Glutamatergic neuron (in vitro differentiated cells): Measurements from ENCODE around the gene SLFN12. TPM values are rescaled to one million over a fixed set of nuclear protein-coding genes. Genes with fewer than 3 reads are reported as not detected.

ENCODE experiments used
- DNase-seq: peaks from one replicate; pipeline ENCODE4 v3.0.0; 2022
- H3K27ac Mint-ChIP-seq: one replicate; pipeline ENCODE4 v1.8.0; 2020; ENCODE audit warnings: mild to moderate bottlenecking, mixed read lengths, inconsistent platforms; ENCODE audit not compliant: unreplicated experiment
- H3K27me3 Mint-ChIP-seq: one replicate; pipeline ENCODE4 v1.8.0; 2020; ENCODE audit warnings: mild to moderate bottlenecking, moderate library complexity, mixed read lengths, inconsistent platforms; ENCODE audit not compliant: unreplicated experiment
- H3K36me3 Mint-ChIP-seq: one replicate; pipeline ENCODE4 v1.8.0; 2020; ENCODE audit warnings: mild to moderate bottlenecking, mixed read lengths, inconsistent platforms; ENCODE audit not compliant: unreplicated experiment
- H3K4me1 Mint-ChIP-seq: one replicate; pipeline ENCODE4 v1.8.0; 2020; ENCODE audit warnings: mild to moderate bottlenecking, low read depth, mixed read lengths, inconsistent platforms; ENCODE audit not compliant: unreplicated experiment
- H3K4me3 Mint-ChIP-seq: one replicate; pipeline ENCODE4 v1.8.0; 2020; ENCODE audit warnings: mild to moderate bottlenecking, mixed read lengths, inconsistent platforms; ENCODE audit not compliant: unreplicated experiment
- H3K9me3 Mint-ChIP-seq: one replicate; pipeline ENCODE4 v1.8.0; 2020; ENCODE audit warnings: mild to moderate bottlenecking, moderate library complexity, mixed read lengths, inconsistent platforms; ENCODE audit not compliant: unreplicated experiment
- long read RNA-seq: library from polyadenylated mRNA; unstranded; transcript quantifications from one replicate; pipeline ENCODE4 v2.0.0, GENCODE V29; 2020; ENCODE audit not compliant: unreplicated experiment
- total RNA-seq: library from RNA; stranded (reverse); fragmentation: NEBNext Ultra II Directional; extraction: Animal tissue kit (Norgen Biotek cat#: 25700); gene quantifications from one replicate; pipeline ENCODE4 v1.2.1, GENCODE V29; 2021; ENCODE audit not compliant: unreplicated experiment
- TF ChIP-seq, protein P1 (sequence below): fragments of 200-600 bp; sonication (generic); IDR thresholded peaks from one replicate; pipeline ENCODE4 v1.5.0; 2021; ENCODE audit not compliant: partially characterized antibody, unreplicated experiment

The SLFN12 gene
- not detected for total RNA-seq
- long read RNA-seq, result 0 reads

GRCh38 chr17:35432176-35433074, at the start of gene SLFN12:
SLFN12 (minus strand) TSS chr17:35432500; CDS start chr17:35423028, 9,472 bp downstream.
- peak within 1 kb of the TSS; percentile 63 for H3K4me3 Mint-ChIP-seq
- peaks cover 18% of the 10 kb centered on the region for H3K27me3 Mint-ChIP-seq
- no peak for DNase-seq
- H3K9me3 Mint-ChIP-seq, result no peaks in the 10 kb centered on the region
- H3K27ac Mint-ChIP-seq, result no peak within 1 kb of the TSS
- peaks cover 3% of the 10 kb centered on the region for H3K4me1 Mint-ChIP-seq
- TF ChIP-seq, protein P1, sequence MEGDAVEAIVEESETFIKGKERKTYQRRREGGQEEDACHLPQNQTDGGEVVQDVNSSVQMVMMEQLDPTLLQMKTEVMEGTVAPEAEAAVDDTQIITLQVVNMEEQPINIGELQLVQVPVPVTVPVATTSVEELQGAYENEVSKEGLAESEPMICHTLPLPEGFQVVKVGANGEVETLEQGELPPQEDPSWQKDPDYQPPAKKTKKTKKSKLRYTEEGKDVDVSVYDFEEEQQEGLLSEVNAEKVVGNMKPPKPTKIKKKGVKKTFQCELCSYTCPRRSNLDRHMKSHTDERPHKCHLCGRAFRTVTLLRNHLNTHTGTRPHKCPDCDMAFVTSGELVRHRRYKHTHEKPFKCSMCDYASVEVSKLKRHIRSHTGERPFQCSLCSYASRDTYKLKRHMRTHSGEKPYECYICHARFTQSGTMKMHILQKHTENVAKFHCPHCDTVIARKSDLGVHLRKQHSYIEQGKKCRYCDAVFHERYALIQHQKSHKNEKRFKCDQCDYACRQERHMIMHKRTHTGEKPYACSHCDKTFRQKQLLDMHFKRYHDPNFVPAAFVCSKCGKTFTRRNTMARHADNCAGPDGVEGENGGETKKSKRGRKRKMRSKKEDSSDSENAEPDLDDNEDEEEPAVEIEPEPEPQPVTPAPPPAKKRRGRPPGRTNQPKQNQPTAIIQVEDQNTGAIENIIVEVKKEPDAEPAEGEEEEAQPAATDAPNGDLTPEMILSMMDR, result no peak
- H3K36me3 Mint-ChIP-seq, result no peaks in the 10 kb centered on the region

- TF ChIP-seq, protein P1, result no peak
- H3K4me1 Mint-ChIP-seq, result no peaks in the 10 kb centered on the region
- H3K27ac Mint-ChIP-seq, result no peak overlapping the region
- no peak overlapping the region for H3K4me3 Mint-ChIP-seq
- H3K36me3 Mint-ChIP-seq, result peaks cover 12% of the 10 kb centered on the region
- no peak for DNase-seq
- H3K9me3 Mint-ChIP-seq, result no peaks in the 10 kb centered on the region
- H3K27me3 Mint-ChIP-seq, result peaks cover 20% of the 10 kb centered on the region
Measured at GRCh38 chr17:35479271-35479670, 47.0 kb upstream of the SLFN12 start.

DNA sequence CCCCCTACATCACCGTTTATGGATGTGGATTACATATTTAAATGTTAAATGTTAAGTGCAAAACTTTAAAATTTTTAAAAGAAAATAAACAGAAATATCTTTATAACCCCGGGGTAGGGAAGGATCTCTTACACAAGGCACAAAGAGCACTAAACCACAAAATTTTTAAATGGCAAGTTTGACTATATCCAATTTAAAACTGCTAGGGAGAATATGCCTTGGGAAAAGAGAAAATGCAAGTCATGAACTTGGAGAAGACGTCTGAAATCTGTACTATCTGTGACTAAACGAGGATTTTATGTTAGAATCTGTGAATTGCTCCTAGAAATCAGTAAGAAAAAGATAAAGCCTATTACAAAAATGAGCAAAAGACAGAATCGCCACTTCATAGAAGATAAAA, 44.9 kb upstream of the SLFN12 start:
- no peak overlapping the region for H3K4me3 Mint-ChIP-seq
- H3K36me3 Mint-ChIP-seq, result no peaks in the 10 kb centered on the region
- H3K9me3 Mint-ChIP-seq, result no peaks in the 10 kb centered on the region
- TF ChIP-seq, protein P1, result no peak
- no peak overlapping the region for H3K27ac Mint-ChIP-seq
- peaks cover 17% of the 10 kb centered on the region for H3K27me3 Mint-ChIP-seq
- DNase-seq, result no peak
- H3K4me1 Mint-ChIP-seq, result no peaks in the 10 kb centered on the region

DNA sequence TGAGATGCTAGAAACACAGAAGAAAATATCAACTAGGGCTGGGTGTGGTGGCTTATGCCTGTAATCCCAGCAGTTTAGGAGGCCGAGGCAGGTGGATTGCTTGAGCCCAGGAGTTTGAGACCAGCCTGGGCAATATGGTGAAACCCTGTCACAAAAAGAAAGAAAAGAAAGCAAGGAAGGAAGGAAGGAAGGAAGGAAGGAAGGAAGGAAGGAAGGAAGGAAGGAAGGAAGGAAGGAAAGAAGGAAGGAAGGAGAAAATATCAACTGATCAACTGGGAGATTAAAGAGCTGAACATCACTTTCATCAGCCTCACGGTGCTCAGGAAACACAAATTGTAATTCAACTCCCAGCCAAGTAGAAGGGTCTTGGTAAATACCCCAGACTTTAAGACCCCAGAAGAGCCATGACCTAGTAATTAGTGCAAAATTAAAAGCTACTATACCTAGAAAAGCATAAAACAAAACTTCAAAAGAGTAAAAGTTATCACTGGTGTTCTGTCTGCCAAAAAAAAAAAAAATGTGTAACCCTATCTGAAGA, 44.1 kb upstream of the SLFN12 start:
- Mint-ChIP-seq H3K9me3 (no peaks in the 10 kb centered on the region), H3K36me3 (no peaks in the 10 kb centered on the region), H3K27me3 (peaks cover 20% of the 10 kb centered on the region), H3K27ac (no peak overlapping the region), H3K4me1 (no peaks in the 10 kb centered on the region), H3K4me3 (no peak overlapping the region)
- TF ChIP-seq, protein P1, result no peak
- DNase-seq, result no peak

DNA sequence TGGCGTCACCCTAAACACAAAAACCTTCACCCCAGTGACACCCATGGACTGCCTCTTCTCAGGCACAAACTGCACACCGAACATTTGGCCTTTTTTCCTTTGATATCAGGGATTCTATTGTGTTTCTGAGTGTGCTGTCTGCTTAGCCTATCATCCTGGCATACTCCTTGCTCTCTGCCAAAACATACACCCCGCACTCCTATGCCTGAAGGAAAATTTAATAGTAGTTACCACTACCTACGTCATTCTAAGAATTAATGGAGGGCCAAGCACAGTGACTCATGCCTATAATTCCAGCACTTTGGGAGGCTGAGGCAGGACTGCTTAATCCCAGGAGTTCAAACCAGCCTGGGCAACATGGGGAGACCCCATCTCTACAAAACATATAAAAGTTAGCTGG, 36.2 kb upstream of the SLFN12 start:
- H3K4me1 Mint-ChIP-seq, result no peaks in the 10 kb centered on the region
- no peaks in the 10 kb centered on the region for H3K9me3 Mint-ChIP-seq
- H3K4me3 Mint-ChIP-seq, result no peak overlapping the region
- TF ChIP-seq, protein P1, result no peak
- DNase-seq, result no peak
- H3K27ac Mint-ChIP-seq, result no peak overlapping the region
- no peaks in the 10 kb centered on the region for H3K36me3 Mint-ChIP-seq
- peaks cover 13% of the 10 kb centered on the region for H3K27me3 Mint-ChIP-seq
